HG03025 (cell line): ENCODE results near the gene MTPN.

Experiments
- ATAC-seq: cut with Tn5 transposase; IDR thresholded peaks from one replicate; pipeline ENCODE4 v1.9.1; 2021; ENCODE audit warnings: mild to moderate bottlenecking, moderate library complexity; ENCODE audit not compliant: unreplicated experiment, low FRiP score

Gene MTPN

DNA sequence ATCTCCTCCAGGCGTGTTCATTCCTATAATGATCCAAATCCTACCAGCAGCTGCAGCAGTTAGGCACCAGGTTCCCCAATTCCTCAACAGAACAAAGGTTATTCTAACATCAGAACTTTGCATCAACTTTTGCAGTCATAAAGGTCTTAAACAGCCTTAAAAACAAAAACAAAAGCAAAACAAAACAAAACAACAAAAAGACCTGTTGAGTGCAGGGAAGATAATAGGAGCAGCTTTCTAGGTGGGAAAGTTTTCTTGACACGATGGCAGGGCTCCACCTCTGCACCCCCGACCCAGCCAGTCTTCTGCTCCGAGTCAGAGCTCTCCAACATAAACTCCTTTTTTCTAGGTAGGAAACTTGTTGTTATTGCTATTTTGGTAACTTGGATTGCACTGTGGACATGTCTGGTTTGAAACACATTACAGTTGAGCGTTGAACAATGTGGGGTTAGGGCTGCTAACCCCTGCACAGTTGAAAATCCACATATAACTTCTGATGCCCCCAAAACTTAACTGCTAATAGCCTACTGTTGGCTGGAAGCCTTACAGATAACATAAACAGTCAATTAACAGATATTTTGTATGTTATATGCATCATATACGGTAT, 77.6 kb downstream of the MTPN start:
- no peak for ATAC-seq

GRCh38 chr7:135898226-135898625, 78.9 kb downstream of the MTPN start:
- ATAC-seq, result no peak

- ATAC-seq, result no peak
Observed at GRCh38 chr7:135894816-135895215, 82.3 kb downstream of the MTPN start.

GRCh38 chr7:135889823-135890222, 87.3 kb downstream of the MTPN start:
- ATAC-seq, result no peak

GRCh38 chr7:135888740-135889139, 88.4 kb downstream of the MTPN start:
- no peak for ATAC-seq

DNA sequence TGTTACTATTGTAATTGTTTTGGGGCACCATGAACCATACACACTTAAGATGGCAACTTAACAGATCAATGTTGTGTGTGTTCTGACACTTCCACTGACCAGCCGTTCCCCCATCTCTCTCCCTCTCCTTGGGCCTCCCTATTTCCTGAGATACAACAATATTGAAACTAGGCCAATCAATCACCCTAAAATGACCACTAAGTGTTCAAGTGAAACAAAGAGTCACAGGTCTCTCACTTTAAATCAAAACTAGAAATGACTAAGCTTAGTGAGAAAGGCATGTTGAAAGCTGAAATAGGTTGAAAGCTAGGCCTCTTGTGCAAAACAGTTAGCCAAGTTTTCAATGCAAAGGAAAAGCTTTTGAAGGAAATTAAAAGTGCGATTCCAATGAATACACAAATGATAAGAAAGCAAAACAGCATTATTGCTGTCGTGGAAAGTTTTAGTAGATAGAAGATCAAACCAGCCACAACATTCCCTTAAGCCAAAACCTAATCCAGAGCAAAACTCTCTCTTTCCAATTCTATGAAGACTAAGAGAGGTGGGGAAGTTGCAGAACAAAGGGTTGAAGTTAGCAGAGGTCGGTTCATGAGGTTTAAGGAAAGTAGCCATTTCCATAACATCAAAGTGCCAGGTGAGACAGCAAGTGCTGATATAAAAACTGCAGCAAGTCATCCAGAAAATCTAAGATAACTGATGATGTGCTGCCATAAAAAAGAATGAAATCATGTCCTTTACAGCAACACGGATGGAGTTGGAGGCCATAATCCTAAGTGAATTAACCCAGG, 90.6 kb downstream of the MTPN start:
- ATAC-seq, result no peak

- ATAC-seq, result no peak
Observed at GRCh38 chr7:135884495-135885232, 92.5 kb downstream of the MTPN start.

- no peak for ATAC-seq
Observed at GRCh38 chr7:135879233-135879632, 97.9 kb downstream of the MTPN start.

DNA sequence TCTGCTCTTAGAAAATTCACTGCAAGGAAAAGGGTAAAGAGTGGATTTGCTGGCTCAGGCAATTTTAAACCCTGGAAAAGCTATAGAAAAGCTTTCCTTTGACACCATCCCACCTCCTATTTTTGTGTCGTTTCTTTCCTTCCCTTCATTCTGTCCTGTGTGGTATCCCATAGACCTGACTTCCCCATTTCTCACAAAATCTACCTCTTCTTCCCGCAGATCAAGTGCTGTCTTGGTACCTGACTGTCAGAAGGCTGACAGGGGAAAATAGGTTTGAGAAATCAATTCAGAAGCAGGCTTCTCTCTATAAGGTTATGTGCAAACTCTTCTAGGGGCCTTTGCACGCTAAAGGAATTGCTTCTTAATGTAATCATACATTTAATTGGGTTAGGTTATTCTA, 98.9 kb downstream of the MTPN start:
- ATAC-seq, result no peak

- ATAC-seq, result no peak
Observed at GRCh38 chr7:135877805-135878204, 99.4 kb downstream of the MTPN start.
